NCI-H1048 (cell line): ENCODE measurements around the gene IMPA2.

Experiments
- DNase-seq: peaks from one replicate; lab custom pipeline; 2025; lab: John Stamatoyannopoulos, UW

Gene IMPA2

GRCh38 chr18:12008842-12009580 lies 27.7 kb downstream of the IMPA2 start:
- no peak for DNase-seq

GRCh38 chr18:12009581-12010140 lies 28.4 kb downstream of the IMPA2 start:
- no peak for DNase-seq

DNA sequence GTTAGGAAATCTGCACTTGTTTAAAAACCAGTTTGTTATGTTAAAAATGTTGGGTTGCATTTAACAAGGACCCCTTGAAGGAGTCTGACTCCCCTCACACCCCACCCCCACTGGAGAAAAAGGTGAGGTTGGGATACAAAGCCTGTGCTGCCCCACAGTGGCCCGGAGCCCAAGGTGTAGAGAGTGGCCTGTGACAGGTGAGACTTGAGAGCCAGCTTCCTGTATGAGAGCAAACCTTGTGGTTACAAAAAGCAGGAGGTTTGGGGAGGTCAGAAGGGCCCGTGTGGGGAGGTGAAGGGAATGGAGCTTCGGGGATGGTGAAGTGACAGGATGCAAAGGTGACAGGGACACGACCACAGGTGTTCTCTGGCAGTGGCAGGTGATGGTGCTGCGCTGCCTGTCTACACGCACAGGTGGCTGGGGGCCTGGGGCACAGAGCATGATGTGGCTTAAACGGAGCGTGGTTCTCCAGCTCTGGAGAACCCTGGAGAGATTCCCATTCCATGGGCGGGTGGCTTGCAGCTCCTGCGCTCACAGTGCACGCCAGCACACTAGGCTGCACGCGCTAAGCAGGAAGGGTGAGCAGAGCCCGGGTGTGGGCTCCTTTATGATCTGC lies 29.0 kb downstream of the IMPA2 start:
- DNase-seq = no peak

DNA sequence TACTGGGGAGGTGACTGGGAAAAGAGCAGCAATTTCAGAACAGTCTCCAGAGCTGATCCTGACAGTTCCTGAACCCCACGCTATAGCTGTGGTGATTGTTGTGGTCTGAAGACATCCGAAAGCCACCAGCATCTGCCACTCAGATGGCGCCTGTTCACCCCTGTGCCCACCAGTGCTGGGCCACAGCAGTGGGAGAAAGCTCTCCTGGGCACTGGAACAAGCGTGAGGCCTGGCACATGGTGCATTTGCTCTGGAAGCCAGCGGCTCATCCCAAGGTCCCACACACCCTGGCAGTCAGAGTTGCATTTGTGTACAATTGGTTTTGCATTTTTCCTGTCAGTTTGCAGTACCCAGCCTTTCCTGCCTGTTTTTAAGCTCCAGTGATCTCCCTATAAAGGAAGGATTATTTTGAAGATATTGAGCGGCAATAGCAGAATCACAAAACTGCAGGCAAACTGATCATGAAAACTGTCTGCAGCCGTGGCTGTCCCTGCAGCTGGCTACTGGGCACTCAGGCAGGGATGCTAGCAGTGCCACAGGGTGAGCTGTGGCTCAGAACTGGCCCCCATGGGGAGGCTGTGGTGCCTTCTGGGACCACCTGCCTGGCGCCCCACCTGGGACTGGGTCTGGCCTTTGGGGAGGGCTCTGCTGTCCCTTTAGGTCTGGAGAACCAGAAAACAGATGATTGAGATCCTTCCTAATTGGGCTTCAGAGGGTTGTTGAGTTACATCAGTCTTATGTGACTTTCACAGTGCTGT lies 30.1 kb downstream of the IMPA2 start:
- DNase-seq = no peak

DNA sequence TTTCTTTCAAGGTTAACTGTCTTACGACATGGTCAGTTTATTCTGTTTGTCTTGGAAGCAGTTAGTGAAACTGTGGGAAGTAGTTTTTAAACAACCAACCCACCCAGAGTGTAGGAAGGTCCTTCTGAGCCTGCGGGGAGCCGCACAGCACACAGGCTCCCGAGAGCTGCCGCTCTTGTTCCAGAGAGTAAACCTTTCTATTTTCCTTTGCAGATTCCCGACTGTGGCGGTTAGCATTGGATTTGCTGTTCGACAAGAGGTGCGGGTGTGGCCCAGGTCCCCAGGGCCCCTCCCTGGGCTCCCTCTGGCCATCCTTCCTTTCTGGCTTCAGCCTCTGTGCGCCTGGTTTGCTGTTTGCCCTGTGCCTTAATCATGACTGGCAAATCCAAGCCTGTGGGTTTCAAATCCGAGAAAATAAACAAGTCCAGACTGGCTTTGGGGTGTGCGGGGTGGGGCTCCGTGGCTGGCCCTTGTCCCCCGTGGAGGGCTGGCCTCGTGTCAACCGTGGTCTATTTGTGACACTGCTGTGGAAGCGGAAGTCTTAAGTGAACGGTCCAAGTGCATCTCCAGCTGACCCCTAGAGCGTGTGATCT lies 30.7 kb downstream of the IMPA2 start:
- no peak for DNase-seq

DNA sequence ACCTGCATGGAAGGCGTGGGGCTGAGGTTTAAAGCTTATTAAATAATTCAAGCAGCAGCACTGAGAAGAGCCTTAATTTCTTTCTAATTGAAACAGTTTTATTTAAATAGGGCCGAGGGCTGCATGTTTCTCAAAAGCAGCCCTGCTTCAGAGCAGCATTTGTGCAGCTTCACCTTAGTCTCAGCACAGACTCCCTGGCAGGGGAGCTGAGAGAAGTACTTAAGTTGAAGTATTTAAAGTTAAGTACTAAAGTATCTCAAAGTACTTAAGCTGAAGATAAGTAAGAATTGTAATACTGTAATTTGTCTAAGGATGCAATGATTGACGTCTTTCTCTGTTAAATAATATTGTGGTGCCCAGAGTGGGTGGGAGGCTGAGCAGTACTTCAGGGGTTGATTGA lies 31.4 kb downstream of the IMPA2 start:
- DNase-seq = no peak

DNA sequence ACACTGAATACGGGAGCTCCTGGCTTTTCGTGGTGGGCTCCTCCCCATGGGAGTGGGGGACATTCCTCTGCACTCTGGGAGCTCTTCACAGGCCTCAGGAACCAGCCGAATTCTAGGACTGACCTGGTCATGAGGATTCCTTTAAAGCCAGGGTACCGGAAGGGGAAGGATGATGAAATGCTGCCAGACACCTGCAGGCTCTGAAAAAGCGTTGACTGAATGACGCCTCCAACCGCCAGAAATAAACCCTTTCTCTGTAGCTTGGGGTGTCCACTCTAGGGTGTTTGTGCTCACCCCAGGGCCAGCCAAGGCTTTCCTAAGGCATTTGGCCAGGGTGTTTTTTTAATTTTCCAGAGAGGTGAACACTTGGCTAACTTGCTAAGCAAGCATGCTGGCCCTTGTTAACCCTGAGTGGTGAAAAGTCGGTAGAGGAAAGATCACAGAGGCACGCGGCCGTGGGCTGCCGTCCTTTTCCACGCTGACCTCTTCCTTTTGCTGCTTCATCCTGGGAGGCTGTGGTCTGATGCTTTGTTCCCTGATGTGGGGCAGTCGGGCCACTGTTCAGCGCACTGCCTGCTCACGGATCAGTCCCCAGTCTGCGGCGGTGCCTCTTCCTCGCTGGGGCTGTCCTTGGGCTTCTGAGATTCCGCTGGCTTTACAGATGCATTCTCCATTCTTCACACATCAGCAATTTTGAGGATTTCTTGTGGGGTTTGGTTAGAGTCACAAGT lies 32.0 kb downstream of the IMPA2 start:
- no peak for DNase-seq

GRCh38 chr18:12014086-12014485 lies 32.8 kb downstream of the IMPA2 start:
- DNase-seq = no peak

DNA sequence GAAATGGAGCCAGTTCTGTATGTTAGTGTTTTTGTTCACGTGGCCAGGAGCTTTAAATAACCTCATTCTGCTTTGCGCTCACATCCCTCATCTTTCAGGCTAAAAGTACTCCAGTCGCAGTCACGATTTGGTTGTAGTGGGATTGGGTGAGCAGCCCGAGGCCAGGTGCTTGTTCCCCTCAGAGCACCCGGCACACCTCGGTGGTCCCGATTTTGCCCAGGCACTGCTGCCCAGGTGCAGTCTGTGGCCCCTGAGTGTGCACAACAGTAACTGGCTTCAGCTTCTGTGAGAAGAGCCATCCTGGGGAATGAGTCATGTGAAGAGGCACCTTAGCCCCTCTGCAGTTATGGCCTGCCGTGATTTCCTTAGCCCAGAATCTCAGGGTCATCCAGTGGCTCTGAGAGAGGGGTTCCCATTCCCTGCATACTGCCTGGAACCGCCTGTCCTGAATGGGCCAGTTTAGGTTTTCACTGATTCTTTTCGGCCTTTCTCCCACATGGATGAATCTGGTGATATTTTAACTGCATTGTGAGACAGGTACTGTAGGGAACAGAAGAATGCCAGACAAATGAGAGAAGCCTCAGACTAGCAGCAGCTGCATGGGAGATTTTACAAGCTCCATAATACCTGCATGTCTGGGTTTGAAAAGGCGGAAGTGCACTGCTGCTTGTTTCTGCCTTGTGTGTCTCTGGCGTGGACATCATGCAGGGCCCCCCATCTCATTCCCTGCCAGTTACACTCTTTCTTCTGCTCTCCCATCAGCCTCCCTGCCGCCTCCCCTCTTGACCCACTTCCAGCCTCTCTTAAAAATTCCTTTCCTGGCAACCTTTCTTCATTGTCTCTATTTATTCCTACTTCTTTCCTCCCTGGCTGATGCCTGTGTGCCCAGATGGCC lies 33.5 kb downstream of the IMPA2 start:
- no peak for DNase-seq

- DNase-seq = no peak
Measured at GRCh38 chr18:12015416-12016062, 34.2 kb downstream of the IMPA2 start.

- DNase-seq = no peak
Measured at GRCh38 chr18:12017081-12017480, 35.8 kb downstream of the IMPA2 start.

DNA sequence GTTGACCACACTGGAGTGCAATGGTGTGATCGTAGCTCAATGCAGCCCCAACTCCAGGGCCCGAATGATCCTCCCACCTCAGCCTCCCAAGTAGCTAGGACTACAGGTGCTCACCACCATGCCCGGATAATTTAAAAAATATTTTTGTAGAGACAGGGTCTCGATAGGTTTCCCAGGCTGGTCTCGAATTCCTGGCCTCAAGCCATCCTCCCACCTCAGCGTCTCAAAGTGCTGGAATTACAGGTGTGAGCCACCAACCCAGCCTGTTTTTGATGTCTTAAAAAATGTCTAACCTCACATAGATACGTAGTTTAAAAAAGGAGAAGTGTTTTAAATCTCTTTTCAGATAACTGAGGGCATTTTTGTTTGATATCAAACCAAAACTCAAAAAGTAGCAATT lies 37.6 kb downstream of the IMPA2 start:
- no peak for DNase-seq

DNA sequence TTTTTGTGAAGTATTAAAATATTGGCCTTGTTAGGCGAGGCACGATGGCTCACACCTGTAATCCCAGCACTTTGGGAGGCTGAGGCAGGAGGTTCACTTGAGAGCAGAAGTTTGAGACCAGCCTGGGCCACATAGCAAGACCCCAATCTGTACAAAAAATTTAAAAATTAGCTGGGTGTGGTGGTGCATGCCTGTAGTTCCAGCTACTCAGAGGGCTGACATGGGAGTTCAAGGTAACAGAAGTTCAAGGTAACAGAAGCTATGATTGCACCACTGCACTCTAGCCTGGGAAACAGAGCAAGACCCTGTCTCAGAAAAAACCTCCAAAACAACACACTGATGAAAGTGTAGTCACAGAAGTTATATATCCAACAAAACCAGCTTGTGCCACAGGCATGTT lies 39.8 kb downstream of the IMPA2 start:
- DNase-seq = no peak

DNA sequence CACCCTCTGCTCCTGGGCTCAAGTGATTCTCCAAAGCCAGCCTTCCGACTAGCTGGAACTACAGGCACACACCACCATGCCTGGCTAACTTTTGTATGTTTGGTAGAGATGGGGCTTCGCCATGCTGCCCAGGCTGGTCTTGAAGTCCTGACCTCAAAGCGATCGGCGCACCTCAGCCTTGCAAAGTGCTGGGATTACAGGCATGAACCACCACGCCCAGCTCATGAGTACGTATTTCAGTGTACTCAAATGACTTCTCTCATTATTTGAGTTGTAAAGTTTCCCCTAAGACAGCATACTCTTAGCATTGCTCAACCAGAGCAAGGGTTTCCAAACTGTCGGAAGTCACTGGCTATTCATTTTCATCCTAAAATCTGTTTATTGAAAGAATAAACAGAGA lies 40.3 kb downstream of the IMPA2 start:
- no peak for DNase-seq

GRCh38 chr18:12023375-12023774 lies 42.1 kb downstream of the IMPA2 start:
- no peak for DNase-seq

GRCh38 chr18:12026562-12026961 lies 45.3 kb downstream of the IMPA2 start:
- no peak for DNase-seq

DNA sequence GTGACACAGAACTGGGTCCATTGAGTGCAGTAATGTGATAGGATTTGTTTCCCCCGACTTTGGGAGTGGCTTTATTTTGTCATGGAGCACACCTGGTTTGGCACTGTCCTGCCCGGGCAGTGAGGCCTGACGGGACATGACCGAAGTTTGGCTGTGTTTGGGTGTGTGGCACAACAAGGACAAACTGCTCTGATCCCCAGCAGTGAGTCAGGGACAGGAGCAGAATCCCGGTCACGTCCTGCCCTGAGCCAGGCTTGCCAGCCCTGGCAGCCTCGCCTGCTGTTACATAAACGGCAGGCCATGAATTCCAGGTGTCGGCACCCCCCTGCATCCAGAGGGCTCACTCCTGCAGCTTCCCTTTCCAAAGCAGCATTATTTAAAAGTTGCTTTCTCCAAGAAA lies 45.7 kb downstream of the IMPA2 start:
- DNase-seq = no peak

DNA sequence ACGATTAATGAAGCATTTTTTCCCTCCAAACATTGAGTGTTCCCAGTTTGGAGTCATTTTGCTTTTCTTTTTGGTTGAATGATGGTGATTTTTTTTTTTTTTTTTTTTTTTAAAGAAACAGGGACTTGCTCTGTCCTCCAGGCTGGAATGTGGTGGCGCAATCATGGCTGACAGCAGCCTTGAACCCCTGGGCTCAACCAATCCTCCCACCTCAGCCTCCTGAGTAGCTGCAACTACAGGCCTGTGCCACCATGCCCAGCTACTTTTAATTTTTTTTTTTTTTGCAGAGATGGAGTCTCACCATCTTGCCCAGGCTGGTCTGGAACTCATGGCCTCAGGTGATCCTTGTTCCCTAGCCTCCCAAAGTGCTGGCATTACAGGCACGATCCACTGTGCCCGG lies 46.2 kb downstream of the IMPA2 start:
- DNase-seq = no peak

GRCh38 chr18:12028040-12028628 lies 46.8 kb downstream of the IMPA2 start:
- DNase-seq = no peak

GRCh38 chr18:12028674-12029073 lies 47.4 kb downstream of the IMPA2 start:
- no peak for DNase-seq
